ENCODE data around the gene INTS15.

DNA sequence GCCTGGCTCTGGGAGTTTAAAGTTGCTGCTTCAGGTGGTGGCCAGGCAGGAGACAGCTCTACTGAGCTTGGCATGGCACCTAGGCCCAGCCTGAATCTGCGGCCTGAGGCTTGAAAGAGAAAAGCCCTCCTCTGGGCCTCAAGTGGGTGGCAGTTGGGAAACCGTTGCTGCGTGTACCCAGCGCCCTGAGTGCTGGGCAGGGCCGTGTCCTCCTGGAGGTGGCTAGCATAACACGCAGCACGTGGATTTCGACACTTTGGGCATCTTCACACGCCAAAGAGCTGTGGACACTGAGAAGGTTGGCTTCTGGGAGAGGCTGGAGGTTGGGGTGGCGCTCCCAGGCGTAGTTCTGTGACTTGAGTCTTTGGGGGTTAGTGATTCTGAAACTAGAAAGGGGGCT lies 49.8 kb downstream of the INTS15 start:
- TF ChIP-seq GATA3 (IDR thresholded peaks at IDR 0.05; ENCODE audit: low read depth, low read length) (no peak), GATA2 (IDR thresholded peaks at IDR 0.05; ENCODE audit: low read depth, low read length) (no peak)

All from SH-SY5Y (cell line).